Calu3 (cell line): ENCODE measurements around the gene RBM34. TPM values are rescaled to one million over a fixed set of nuclear protein-coding genes. Genes with fewer than 3 reads are reported as not detected.
A peak's percentile ranks its signal among the peaks of the same experiment; 100 is the strongest.

Experiments used
- BruUV-seq: library from RNA; stranded (reverse); fragments of 400-500 nt; replicated peaks from 2 replicates; lab custom pipeline; 2021; lab: Mats Ljungman, UMichigan
- CTCF ChIA-PET: fragments of 300-600 bp; sonication (Branson Sonifier 250); formaldehyde crosslinking; loops from one replicate; lab custom pipeline; 2022; ENCODE audit warnings: antibody characterized with exemption; lab: Charles Lee
- DNase-seq: peaks from one replicate; pipeline ENCODE4 v3.0.0; 2022
- H3K27ac Mint-ChIP-seq: one replicate; pipeline ENCODE4 v1.8.0; 2022; ENCODE audit warnings: mixed read lengths; ENCODE audit not compliant: unreplicated experiment
- H3K27me3 Mint-ChIP-seq: one replicate; pipeline ENCODE4 v1.8.0; 2022; ENCODE audit warnings: mixed read lengths; ENCODE audit not compliant: unreplicated experiment
- H3K36me3 Mint-ChIP-seq: one replicate; pipeline ENCODE4 v1.8.0; 2022; ENCODE audit warnings: mild to moderate bottlenecking, moderate library complexity, mixed read lengths; ENCODE audit not compliant: insufficient read depth, unreplicated experiment
- H3K4me1 Mint-ChIP-seq: one replicate; pipeline ENCODE4 v1.8.0; 2022; ENCODE audit warnings: mild to moderate bottlenecking, low read depth, mixed read lengths; ENCODE audit not compliant: unreplicated experiment
- H3K4me3 Mint-ChIP-seq: one replicate; pipeline ENCODE4 v1.8.0; 2022; ENCODE audit warnings: mild to moderate bottlenecking, low read depth, moderate library complexity, mixed read lengths; ENCODE audit not compliant: unreplicated experiment
- H3K9me3 Mint-ChIP-seq: one replicate; pipeline ENCODE4 v1.8.0; 2022; ENCODE audit warnings: low read depth, mixed read lengths; ENCODE audit not compliant: unreplicated experiment
- CTCF ChIP-seq: fragments of 200-600 bp; IDR thresholded peaks from one replicate; pipeline ENCODE4 v1.8.0; 2022; ENCODE audit warnings: antibody characterized with exemption; ENCODE audit not compliant: unreplicated experiment
- intact Hi-C: fragments of 100-400 bp; cut with micrococcal nuclease; formaldehyde crosslinking; loops from one replicate; pipeline ENCODE4 v1.10.0; 2022; ENCODE audit not compliant: unreplicated experiment
- total RNA-seq: library from RNA; stranded (reverse); gene quantifications from 2 replicates; pipeline ENCODE4 v1.2.3, GENCODE V29; 2022

The RBM34 gene
- total RNA-seq, 1 experiment from 2014 or later = 79.8 TPM

DNA sequence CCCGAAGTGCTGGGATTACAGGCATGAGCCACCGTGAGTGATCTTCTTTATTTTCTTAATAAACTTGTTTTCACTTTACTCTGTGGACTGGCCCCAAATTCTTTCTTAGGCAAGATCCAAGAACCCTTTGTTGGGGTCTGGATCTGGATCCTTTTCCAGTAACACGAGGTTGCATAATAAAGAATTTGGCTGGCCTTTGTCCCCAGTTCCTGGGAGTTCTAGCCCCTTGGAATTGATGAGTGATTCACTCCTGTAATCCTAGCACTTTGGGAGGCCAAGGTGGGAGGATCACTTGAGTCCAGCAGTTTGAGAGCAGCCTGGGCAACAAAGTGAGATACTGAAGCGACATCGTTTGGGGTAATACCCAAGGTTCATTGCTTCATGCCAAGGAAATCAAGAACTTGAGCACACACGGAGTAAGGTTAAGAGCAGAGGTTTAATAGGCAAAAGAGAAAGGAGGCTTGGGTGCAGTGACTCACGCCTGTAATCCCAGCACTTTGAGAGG, 30.2 kb downstream of the RBM34 start:
- CTCF ChIA-PET = no interaction called here
- Mint-ChIP-seq H3K4me3 (no peak overlapping the region), H3K27ac (peak overlapping the region; percentile 20), H3K27me3 (no peaks in the 10 kb centered on the region), H3K4me1 (peaks cover 7% of the 10 kb centered on the region), H3K36me3 (peaks cover 55% of the 10 kb centered on the region), H3K9me3 (no peaks in the 10 kb centered on the region)
- BruUV-seq = no TSS peak
- intact Hi-C loops = no loop called here
- DNase-seq = no peak
- TF ChIP-seq CTCF = no peak

DNA sequence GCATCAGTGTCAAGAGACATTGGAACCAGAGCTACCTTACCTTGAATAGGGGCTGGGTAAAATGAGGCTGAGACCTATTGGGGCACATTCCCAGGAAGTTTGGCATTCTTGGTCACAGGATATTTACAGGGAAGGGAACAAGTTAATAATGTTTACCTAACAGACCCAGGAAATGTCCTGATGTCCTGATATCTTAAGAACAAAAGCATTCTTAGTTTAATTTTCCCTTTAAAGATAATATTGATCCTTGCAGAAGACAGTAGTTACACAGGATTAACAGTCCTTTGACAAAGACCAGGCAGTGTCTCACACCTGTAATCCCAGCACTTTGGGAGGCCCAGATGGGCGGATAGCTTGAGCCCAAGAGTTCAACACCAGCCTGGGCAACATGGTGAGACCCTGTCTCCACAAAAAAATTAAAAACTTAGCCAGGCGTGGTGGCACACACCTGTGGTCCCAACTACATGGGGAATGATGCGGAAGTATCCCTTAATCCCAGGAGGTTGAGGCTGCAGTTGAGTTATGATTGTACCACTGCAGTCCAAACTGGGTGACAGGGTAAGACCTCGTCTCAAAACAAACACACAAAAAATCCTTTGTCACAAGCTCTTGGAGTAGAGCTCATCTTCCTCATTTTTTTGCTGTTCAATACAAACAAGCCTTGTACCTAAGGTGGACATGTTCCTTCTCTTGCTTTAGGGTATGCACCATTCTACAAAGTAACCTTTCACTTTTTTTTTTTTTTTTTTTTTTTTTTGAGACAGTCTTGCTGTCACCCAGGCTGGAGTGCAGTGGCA, 31.1 kb downstream of the RBM34 start:
- no peaks in the 10 kb centered on the region for H3K9me3 Mint-ChIP-seq
- peak overlapping the region; percentile 20 for H3K27ac Mint-ChIP-seq
- TF ChIP-seq CTCF = no peak
- peaks cover 11% of the 10 kb centered on the region for H3K4me1 Mint-ChIP-seq
- CTCF ChIA-PET = interaction anchor here (1.0 kb wide), 2 partner anchors 31 to 285 kb away, joined by 4 read pairs; partner anchors contain the start of gene RBM34
- no peak overlapping the region for H3K4me3 Mint-ChIP-seq
- no peaks in the 10 kb centered on the region for H3K27me3 Mint-ChIP-seq
- no TSS peak for BruUV-seq
- peaks cover 61% of the 10 kb centered on the region for H3K36me3 Mint-ChIP-seq
- intact Hi-C loops = no loop called here
- no peak for DNase-seq

DNA sequence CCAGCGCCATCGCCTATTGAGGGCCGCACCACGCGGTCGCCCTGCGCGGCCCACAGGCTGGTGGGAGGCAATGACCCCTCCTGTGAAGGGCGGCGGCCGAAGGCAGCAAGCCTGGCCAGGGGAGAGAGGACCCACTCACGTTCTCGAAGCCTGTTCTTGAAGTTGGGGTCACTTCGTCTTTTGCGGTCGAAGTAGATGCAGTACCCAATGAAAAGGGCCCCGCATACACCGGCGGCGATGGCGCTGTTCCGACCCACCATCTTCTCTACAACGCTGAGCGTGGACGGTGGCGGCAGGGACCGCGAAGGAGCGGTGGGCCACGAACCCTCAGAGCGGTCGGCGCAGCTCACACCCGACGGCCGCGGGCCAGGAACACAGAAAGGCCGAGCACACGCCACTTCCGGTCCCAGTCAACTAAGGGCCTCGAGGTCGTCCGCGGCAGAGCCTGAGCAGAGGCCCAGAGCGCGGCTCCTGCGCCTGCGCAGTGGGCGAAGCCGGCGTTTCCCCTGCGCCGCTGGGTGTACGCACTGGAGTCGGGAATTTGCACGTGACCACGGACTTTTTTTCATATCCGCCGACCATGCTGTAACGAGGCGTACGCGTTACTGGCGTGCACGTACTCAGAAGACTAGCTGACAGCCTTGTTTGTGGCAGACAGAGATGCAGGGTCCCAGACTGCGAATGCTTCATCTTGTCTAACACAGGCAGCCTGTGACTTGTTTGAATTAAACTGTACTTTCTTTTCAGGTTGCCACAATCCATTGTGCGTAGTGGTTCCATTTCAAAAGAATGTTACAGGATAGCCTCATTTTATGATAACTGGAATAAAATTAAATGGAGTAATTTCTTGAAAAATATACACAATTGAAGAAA, 32.4 kb downstream of the RBM34 start, which contains the start of gene TOMM20:
TOMM20 (minus strand) TSS at position 382 of the 873 bp plus-strand sequence; CDS start at position 260, 122 bp downstream.
- Mint-ChIP-seq H3K4me1 (peaks cover 19% of the 10 kb centered on the region), H3K4me3 (peak within 1 kb of the TSS; percentile 98), H3K27me3 (no peaks in the 10 kb centered on the region), H3K9me3 (no peaks in the 10 kb centered on the region), H3K36me3 (peaks cover 57% of the 10 kb centered on the region), H3K27ac (peak within 1 kb of the TSS; percentile 96)
- BruUV-seq = TSS peak; percentile 91
- DNase-seq = peak; percentile 98
- intact Hi-C loops = no loop called here
- no peak for TF ChIP-seq CTCF
- CTCF ChIA-PET = interaction anchor here (0.5 to 1.0 kb wide), 3 partner anchors 32 to 286 kb away, joined by 3 to 4 read pairs (median 4); partner anchors contain the start of gene RBM34
